Measurements from ENCODE around the gene PGK2.

DNA sequence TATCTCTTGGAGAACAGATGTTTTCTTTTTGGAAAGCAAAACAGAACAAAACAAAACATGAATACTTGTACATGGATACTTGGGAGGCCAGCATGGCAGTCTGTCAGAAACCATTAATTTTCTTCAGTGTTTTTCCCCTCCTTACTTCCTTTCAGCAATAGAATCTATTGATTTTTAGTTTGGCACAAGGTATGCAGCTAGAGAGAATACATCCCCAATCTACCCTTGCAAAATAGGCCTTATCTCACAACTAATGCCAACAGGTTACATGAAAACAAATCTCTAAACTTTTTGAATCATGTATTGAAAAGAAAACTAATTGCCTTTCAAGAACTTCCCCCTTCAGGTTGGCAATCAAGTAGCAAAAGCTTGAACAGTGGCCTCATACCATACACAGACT lies 2.8 kb downstream of the PGK2 start:
- TF ChIP-seq, protein P1, sequence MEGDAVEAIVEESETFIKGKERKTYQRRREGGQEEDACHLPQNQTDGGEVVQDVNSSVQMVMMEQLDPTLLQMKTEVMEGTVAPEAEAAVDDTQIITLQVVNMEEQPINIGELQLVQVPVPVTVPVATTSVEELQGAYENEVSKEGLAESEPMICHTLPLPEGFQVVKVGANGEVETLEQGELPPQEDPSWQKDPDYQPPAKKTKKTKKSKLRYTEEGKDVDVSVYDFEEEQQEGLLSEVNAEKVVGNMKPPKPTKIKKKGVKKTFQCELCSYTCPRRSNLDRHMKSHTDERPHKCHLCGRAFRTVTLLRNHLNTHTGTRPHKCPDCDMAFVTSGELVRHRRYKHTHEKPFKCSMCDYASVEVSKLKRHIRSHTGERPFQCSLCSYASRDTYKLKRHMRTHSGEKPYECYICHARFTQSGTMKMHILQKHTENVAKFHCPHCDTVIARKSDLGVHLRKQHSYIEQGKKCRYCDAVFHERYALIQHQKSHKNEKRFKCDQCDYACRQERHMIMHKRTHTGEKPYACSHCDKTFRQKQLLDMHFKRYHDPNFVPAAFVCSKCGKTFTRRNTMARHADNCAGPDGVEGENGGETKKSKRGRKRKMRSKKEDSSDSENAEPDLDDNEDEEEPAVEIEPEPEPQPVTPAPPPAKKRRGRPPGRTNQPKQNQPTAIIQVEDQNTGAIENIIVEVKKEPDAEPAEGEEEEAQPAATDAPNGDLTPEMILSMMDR (IDR thresholded peaks at IDR 0.05), result no peak
- TF ChIP-seq ZFX (IDR thresholded peaks at IDR 0.05; ENCODE audit: borderline replicate concordance), result no peak
